ENCODE results near the gene ETS1.

ETS1 gene

DNA sequence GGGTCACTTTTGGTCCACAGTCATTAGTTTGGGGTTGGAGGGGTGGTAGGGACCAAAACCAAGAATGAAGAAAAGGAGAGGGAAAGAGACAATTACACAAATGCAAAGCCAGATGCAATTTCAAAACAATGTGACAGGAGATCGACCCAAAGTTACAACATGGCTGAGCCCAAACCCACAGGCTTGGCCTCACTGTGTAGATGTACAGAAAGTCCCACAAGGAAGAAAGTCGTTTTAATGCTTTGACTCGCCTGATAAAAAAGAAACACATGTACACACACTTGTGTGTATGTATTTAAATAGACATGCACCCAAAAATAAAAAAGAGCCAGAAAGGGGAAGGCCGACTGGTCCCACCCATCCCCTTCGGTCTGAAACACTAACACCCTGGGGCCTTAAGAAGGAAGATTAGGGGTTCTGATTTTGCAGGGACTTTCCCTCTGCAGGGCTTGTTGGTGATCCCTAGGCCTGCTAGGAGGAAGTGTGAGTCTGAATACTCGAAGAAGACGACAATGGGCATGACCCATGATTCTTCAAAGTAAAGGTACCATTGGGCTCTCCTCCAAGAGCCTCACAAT, 104.1 kb downstream of the ETS1 start:
- Histone ChIP-seq H3K9me3 (ENCODE audit: low read length) (no peaks in the 10 kb centered on the region), H3K27me3 (ENCODE audit: insufficient read depth, low read length) (no peaks in the 10 kb centered on the region), H3K4me1 (ENCODE audit: insufficient read depth, low read length) (no peaks in the 10 kb centered on the region), H3K4me3 (ENCODE audit: low read length) (no peak overlapping the region), H3K36me3 (ENCODE audit: insufficient read depth, low read length) (peaks cover 10% of the 10 kb centered on the region), H2AFZ (ENCODE audit: low read depth, low read length) (no peak overlapping the region)

DNA sequence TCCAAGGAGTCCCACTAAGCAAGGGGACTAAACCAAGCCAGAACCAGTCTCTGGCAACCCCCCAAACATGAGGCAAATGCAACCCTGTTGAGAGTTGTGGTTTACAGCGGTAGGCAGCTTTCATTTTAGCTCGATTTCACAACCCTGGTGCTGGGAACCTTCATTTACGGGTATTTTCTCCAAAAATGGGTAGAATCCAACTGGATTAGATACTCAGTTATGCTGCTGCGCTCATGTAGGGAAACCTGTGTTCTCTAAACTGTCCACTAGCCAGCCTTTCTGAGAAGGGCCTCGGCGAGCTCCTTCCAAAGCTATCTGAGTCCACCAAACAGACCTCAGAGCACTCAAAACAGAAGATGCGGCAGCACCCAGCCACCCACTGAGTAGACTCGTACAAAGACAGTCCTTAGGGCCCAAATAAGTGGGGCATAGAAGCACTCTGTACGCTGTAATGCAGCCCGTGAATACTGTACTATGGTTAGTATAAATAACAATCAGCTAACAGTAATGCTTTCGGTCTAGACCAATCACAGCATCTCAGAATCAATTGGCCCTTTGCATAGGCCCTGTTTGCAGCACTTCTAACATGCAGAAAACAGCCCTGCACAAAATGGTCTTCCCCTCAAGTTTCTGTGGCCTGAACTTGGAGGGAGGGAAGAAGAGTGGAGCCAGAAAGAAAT, 104.7 kb downstream of the ETS1 start:
- Histone ChIP-seq H3K9me3 (ENCODE audit: low read length) (no peaks in the 10 kb centered on the region), H2AFZ (ENCODE audit: low read depth, low read length) (no peak overlapping the region), H3K27me3 (ENCODE audit: insufficient read depth, low read length) (no peaks in the 10 kb centered on the region), H3K36me3 (ENCODE audit: insufficient read depth, low read length) (peaks cover 10% of the 10 kb centered on the region), H3K4me3 (ENCODE audit: low read length) (no peak overlapping the region), H3K4me1 (ENCODE audit: insufficient read depth, low read length) (no peaks in the 10 kb centered on the region)

DNA sequence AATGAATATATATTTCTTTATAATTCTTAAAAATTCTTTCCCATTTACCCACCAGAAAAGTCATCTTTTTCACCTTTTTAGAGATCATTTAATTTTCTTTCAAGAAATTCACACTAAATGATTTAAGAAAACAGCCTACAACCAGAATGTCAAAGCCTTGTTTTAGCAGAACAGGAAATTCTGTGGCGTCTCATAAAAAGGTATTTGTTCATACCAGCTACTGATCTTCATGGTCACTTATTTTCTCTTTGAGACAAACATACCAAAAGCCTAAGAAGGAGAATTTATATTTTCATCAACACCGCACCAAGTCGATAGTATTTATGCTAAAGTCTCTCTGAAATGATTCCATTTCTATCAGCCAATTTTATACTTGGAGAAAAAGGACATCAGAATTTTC, 105.3 kb downstream of the ETS1 start:
- Histone ChIP-seq H3K36me3 (ENCODE audit: insufficient read depth, low read length) (peaks cover 10% of the 10 kb centered on the region), H3K4me3 (ENCODE audit: low read length) (no peak overlapping the region), H2AFZ (ENCODE audit: low read depth, low read length) (no peak overlapping the region), H3K9me3 (ENCODE audit: low read length) (no peaks in the 10 kb centered on the region), H3K27me3 (ENCODE audit: insufficient read depth, low read length) (no peaks in the 10 kb centered on the region), H3K4me1 (ENCODE audit: insufficient read depth, low read length) (no peaks in the 10 kb centered on the region)

DNA sequence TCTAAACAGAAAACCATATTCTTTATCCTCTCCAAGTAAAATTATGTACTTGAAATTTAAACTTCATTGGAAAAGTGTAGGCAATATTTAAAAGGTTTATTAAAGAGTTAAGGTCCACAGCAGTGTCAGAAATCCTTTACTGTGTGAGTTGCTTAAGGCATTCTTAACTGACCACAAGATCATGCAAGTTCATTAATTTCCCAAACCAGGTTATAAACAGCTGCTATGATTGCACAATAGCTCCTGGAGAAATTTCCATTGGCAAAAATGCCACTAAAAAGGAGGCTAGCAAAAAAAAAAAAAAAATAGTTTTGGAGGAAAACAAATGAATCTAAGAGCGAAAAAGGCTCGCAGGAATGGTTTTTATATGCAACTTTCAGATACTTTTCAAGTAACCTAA, 106.2 kb downstream of the ETS1 start:
- Histone ChIP-seq H3K4me1 (ENCODE audit: insufficient read depth, low read length) (no peaks in the 10 kb centered on the region), H3K9me3 (ENCODE audit: low read length) (no peaks in the 10 kb centered on the region), H2AFZ (ENCODE audit: low read depth, low read length) (no peak overlapping the region), H3K36me3 (ENCODE audit: insufficient read depth, low read length) (peaks cover 9% of the 10 kb centered on the region), H3K27me3 (ENCODE audit: insufficient read depth, low read length) (no peaks in the 10 kb centered on the region), H3K4me3 (ENCODE audit: low read length) (no peak overlapping the region)

DNA sequence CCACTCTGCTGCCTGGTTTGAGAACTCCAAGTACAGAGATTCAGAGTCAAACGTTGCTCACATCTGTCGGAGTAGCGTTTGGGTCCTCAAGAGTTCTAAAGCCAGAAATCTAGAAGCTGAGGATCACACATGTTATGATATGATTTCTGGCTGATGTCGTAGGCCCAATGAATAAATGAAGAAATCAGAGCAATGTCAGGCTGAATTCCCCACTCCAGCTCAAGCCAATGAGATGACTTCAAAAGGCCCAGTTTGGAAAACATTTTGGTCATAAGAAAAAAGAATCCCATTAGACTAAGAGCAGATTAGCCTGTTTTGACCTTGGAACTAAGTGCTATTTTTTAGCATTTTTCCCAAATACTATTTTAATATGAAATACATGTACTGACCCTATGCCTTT, 106.7 kb downstream of the ETS1 start:
- H3K36me3 ChIP-seq (ENCODE audit: insufficient read depth, low read length) = peaks cover 6% of the 10 kb centered on the region
- no peaks in the 10 kb centered on the region for H3K4me1 ChIP-seq (ENCODE audit: insufficient read depth, low read length)
- no peaks in the 10 kb centered on the region for H3K9me3 ChIP-seq (ENCODE audit: low read length)
- H3K4me3 ChIP-seq (ENCODE audit: low read length) = no peak overlapping the region
- H2AFZ ChIP-seq (ENCODE audit: low read depth, low read length) = no peak overlapping the region
- no peaks in the 10 kb centered on the region for H3K27me3 ChIP-seq (ENCODE audit: insufficient read depth, low read length)

DNA sequence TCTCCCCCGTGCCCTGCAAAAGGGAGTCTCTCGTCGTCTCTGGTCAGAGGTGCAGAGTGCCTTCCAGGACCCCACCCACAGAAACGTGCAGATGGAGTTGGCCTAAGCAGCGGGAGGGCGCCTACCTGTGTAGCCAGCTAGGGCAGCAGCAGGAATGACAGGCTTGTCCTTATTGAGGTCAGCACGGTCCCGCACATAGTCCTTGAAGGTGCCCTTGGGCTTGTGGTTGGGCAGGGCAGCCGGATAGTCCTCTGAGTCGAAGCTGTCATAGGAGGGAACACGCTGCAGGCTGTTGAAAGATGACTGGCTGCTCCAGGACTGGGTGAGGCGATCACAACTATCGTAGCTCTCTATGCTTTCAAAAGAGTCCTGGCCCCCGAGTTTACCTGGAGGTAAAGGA, 107.3 kb downstream of the ETS1 start:
- peaks cover 6% of the 10 kb centered on the region for H3K36me3 ChIP-seq (ENCODE audit: insufficient read depth, low read length)

DNA sequence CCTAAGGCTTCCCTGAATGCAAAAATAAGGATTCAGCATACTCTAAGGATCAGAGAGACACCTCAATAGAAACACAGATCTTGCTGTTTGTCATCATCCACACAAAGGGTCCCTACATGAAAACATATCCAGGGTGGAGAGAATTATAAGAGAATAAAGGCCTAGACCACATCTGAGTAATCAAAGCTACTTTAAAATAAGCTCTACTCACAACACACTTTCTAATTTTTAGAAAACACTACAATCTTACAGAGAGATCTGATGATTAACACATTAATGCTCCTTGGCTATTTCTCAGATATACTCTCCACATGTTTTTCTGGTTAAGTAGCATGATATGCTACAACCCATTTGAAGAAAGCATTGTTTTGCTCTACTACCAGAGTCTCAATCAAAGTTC, 108.2 kb downstream of the ETS1 start:
- no peaks in the 10 kb centered on the region for H3K27me3 ChIP-seq (ENCODE audit: insufficient read depth, low read length)
- H3K36me3 ChIP-seq (ENCODE audit: insufficient read depth, low read length) = peaks cover 4% of the 10 kb centered on the region
- H3K4me1 ChIP-seq (ENCODE audit: insufficient read depth, low read length) = no peaks in the 10 kb centered on the region

More for the DNA sequence above, 107.3 kb downstream of the ETS1 start:
- Histone ChIP-seq H3K4me1 (ENCODE audit: insufficient read depth, low read length) (no peaks in the 10 kb centered on the region), H2AFZ (ENCODE audit: low read depth, low read length) (no peak overlapping the region), H3K27me3 (ENCODE audit: insufficient read depth, low read length) (no peaks in the 10 kb centered on the region), H3K9me3 (ENCODE audit: low read length) (no peaks in the 10 kb centered on the region), H3K4me3 (ENCODE audit: low read length) (no peak overlapping the region)

DNA sequence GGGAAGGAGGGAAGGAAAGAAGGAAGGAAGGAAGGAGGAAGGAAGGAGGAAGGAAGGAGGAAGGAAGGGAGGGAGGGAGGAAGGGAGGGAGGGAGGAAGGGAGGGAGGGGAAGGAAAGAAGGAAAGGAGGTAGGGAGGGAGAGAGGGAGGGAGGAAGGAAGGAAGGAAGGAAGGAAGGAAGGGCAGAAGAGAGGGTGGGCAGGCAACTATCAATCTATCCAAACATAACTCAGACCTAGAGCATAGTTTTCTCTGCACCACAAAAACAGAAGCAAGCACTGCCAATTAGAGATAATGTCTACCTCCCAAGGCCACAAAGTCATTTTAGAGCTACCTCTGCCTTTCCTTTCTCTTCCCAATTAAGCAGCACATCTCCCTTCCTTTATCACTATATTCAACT, 109.1 kb downstream of the ETS1 start:
- H3K36me3 ChIP-seq (ENCODE audit: insufficient read depth, low read length) = peaks cover 4% of the 10 kb centered on the region
- no peaks in the 10 kb centered on the region for H3K4me1 ChIP-seq (ENCODE audit: insufficient read depth, low read length)
- H3K9me3 ChIP-seq (ENCODE audit: low read length) = no peaks in the 10 kb centered on the region
- H2AFZ ChIP-seq (ENCODE audit: low read depth, low read length) = no peak overlapping the region
- no peaks in the 10 kb centered on the region for H3K27me3 ChIP-seq (ENCODE audit: insufficient read depth, low read length)
- H3K4me3 ChIP-seq (ENCODE audit: low read length) = no peak overlapping the region

More for the DNA sequence above, 108.2 kb downstream of the ETS1 start:
- Histone ChIP-seq H2AFZ (ENCODE audit: low read depth, low read length) (no peak overlapping the region), H3K4me3 (ENCODE audit: low read length) (no peak overlapping the region), H3K9me3 (ENCODE audit: low read length) (no peaks in the 10 kb centered on the region)

DNA sequence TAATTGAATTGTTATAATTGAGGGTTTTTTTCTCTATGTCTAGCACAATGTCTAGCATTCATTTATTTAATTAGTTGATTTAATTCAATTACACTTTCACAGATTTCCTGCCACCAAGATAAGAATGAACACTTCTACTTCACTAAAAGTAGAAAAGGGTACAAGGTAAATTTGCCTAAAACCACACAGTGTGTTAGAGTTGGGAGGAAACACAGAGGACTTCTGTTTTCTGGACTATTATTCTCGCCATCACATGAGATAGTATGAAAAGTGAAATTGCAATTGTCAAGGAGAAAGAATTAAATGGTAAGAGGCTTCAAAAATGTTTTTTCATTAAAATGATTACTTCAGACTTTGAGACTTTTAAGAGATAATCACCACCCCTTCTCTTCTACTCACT, 109.5 kb downstream of the ETS1 start:
- Histone ChIP-seq H3K4me1 (ENCODE audit: insufficient read depth, low read length) (no peaks in the 10 kb centered on the region), H2AFZ (ENCODE audit: low read depth, low read length) (no peak overlapping the region), H3K9me3 (ENCODE audit: low read length) (no peaks in the 10 kb centered on the region), H3K36me3 (ENCODE audit: insufficient read depth, low read length) (peaks cover 4% of the 10 kb centered on the region), H3K27me3 (ENCODE audit: insufficient read depth, low read length) (no peaks in the 10 kb centered on the region), H3K4me3 (ENCODE audit: low read length) (no peak overlapping the region)

DNA sequence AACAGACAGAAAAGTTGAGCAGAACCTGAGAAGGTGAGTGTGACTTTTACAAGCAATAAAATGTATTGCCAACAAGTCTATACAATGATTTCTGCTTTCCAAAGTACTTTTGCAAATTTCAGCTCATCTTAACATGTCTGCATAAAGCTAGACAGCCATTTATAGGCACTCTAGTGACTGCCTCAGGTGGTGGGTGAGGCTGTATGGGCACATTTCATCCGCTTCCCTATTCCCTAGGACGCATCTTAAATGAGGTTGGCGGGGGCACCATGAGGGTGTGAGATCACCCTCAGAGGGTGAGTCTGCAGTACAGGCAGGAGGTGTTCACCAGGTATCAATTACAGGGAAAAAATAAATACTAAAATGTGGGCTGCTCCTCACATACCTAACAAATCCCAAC, 110.1 kb downstream of the ETS1 start:
- Histone ChIP-seq H3K36me3 (ENCODE audit: insufficient read depth, low read length) (peaks cover 4% of the 10 kb centered on the region), H2AFZ (ENCODE audit: low read depth, low read length) (no peak overlapping the region), H3K4me1 (ENCODE audit: insufficient read depth, low read length) (no peaks in the 10 kb centered on the region), H3K9me3 (ENCODE audit: low read length) (no peaks in the 10 kb centered on the region), H3K4me3 (ENCODE audit: low read length) (no peak overlapping the region), H3K27me3 (ENCODE audit: insufficient read depth, low read length) (no peaks in the 10 kb centered on the region)

DNA sequence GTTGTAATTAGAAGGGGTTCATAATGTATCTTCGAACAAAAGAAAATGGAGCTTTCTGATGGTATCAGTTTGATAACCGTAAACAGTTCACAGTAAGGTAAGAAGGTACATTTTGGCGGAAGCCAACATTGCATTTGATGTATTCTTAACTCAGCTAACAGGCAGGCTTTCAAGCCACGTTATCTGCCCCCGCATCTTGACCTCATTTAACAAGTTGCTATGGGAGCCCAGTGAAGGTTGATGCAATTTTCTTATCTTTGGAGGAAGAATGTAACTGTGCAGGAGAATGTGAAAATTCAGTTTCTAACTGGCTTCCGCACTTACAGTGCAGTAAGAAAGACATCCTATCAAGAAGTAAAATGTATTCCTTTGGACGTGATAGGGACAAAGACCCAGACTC, 110.6 kb downstream of the ETS1 start:
- Histone ChIP-seq H3K36me3 (ENCODE audit: insufficient read depth, low read length) (peaks cover 4% of the 10 kb centered on the region), H3K9me3 (ENCODE audit: low read length) (no peaks in the 10 kb centered on the region), H3K4me1 (ENCODE audit: insufficient read depth, low read length) (no peaks in the 10 kb centered on the region), H3K27me3 (ENCODE audit: insufficient read depth, low read length) (no peaks in the 10 kb centered on the region), H2AFZ (ENCODE audit: low read depth, low read length) (no peak overlapping the region), H3K4me3 (ENCODE audit: low read length) (no peak overlapping the region)

DNA sequence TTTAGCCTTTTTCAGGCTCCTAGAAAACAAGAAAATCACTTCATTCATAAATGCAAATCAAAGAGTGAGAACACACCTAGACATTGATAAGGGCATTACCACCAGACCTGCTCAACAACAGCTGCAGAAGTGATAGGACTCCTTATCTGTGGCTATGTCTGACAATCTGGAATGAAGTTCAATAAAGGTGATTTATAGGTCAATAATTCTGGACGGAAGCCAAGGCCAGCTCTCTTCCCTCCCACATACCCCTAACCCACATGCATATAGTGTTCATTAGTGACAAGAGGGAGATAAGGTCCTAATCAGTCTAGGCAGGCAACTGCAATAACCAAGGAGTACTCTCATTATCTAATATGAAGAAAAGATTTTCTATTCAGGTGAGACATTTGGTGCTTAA, 111.3 kb downstream of the ETS1 start:
- Histone ChIP-seq H3K9me3 (ENCODE audit: low read length) (no peaks in the 10 kb centered on the region), H3K36me3 (ENCODE audit: insufficient read depth, low read length) (peaks cover 4% of the 10 kb centered on the region), H3K27me3 (ENCODE audit: insufficient read depth, low read length) (no peaks in the 10 kb centered on the region), H2AFZ (ENCODE audit: low read depth, low read length) (no peak overlapping the region), H3K4me3 (ENCODE audit: low read length) (no peak overlapping the region), H3K4me1 (ENCODE audit: insufficient read depth, low read length) (no peaks in the 10 kb centered on the region)

DNA sequence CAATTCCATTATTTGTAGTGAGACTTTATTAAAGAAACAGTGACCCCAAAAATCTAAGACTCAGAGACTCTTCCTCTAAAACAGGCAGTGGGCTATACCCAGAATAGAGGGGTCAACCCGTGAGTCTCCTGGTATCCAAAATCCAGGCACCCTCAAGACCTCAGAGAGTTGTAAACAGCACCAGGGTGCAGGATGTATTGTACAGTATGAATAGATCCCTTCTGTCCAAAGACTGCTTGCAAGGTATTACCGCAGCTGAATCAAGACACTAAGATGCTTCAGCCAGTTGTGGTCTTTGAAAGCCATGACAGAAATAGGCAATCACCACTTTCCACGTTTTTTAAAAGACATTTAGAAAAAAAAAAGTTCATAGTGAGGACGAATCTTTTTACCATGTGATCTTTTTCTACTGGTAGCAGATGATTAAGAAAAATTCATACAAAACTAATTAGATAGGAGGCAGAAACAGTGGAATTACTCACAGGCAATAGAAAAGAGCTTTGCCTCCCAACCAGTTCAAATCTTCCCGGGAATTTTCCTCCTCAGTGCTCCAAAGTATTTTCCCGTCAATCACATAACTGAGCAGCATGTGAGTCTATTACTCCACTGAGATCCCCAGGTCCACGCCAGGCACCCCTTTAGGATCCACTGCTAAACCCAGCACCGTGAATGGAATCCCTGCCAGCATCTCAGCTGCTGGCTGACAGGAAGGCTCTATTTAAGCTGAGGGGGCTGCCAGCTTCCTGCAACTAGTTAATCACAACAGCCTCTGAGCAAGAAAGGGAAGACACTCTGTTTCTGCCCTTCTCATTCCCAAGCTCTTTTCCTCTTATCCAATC, 113.1 kb downstream of the ETS1 start:
- Histone ChIP-seq H3K4me3 (ENCODE audit: low read length) (no peak overlapping the region), H3K36me3 (ENCODE audit: insufficient read depth, low read length) (no peaks in the 10 kb centered on the region), H3K9me3 (ENCODE audit: low read length) (no peaks in the 10 kb centered on the region), H2AFZ (ENCODE audit: low read depth, low read length) (no peak overlapping the region), H3K4me1 (ENCODE audit: insufficient read depth, low read length) (no peaks in the 10 kb centered on the region), H3K27me3 (ENCODE audit: insufficient read depth, low read length) (no peaks in the 10 kb centered on the region)
